ENCODE results near the gene BTBD9. TPM values are rescaled to one million over a fixed set of nuclear protein-coding genes. Genes with fewer than 3 reads are reported as not detected.

BTBD9 gene
- total and polyA plus RNA-seq, 2 of the 13 experiments (the other 11 are each of a cell fraction or from before 2014, with no cell fraction given), result 1.2 to 3.0 TPM

DNA sequence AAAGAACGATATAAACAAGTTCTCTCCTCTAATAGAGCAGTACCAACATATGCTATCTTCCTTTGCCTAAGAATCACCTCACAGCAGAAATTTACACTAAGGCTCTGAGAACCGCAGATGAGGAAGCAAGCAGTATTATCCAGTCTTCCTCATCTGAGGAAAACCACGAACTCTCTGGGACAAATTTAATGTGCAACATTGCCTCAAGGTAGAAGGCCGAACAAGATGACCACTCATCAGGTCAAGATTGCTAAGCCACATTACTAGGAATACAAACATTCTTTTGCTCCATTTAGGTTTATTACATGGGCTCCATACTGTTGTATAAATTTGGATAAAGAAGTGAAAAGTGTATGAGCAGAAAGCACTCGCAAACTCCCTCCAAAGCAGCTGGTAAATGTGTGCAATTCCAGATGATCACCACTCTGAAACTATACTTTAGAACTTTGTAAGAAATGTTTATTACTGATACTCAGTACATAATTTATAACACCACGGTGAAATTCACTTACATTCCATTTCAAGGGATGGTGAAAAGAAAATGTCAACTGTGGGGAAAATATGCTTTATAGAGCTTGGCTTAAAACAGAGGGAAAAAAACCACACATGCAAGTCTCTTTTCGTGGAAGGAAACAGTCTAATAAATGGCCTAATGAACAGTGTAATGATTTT, 398.4 kb downstream of the BTBD9 start (continued):
- TF ChIP-seq, protein P1, sequence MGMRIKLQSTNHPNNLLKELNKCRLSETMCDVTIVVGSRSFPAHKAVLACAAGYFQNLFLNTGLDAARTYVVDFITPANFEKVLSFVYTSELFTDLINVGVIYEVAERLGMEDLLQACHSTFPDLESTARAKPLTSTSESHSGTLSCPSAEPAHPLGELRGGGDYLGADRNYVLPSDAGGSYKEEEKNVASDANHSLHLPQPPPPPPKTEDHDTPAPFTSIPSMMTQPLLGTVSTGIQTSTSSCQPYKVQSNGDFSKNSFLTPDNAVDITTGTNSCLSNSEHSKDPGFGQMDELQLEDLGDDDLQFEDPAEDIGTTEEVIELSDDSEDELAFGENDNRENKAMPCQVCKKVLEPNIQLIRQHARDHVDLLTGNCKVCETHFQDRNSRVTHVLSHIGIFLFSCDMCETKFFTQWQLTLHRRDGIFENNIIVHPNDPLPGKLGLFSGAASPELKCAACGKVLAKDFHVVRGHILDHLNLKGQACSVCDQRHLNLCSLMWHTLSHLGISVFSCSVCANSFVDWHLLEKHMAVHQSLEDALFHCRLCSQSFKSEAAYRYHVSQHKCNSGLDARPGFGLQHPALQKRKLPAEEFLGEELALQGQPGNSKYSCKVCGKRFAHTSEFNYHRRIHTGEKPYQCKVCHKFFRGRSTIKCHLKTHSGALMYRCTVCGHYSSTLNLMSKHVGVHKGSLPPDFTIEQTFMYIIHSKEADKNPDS (CRISPR knock-in tag; IDR thresholded peaks at IDR 0.05), result no peak
- TF ChIP-seq, protein P2, sequence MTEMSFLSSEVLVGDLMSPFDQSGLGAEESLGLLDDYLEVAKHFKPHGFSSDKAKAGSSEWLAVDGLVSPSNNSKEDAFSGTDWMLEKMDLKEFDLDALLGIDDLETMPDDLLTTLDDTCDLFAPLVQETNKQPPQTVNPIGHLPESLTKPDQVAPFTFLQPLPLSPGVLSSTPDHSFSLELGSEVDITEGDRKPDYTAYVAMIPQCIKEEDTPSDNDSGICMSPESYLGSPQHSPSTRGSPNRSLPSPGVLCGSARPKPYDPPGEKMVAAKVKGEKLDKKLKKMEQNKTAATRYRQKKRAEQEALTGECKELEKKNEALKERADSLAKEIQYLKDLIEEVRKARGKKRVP (CRISPR knock-in tag; IDR thresholded peaks at IDR 0.05), result no peak
- no peak for TF ChIP-seq MAFK (conservative IDR thresholded peaks at IDR 0.05 in 1 of 2, IDR thresholded peaks at IDR 0.05 in 1 of 2; ENCODE audit: low read length in 2 of 2)

DNA sequence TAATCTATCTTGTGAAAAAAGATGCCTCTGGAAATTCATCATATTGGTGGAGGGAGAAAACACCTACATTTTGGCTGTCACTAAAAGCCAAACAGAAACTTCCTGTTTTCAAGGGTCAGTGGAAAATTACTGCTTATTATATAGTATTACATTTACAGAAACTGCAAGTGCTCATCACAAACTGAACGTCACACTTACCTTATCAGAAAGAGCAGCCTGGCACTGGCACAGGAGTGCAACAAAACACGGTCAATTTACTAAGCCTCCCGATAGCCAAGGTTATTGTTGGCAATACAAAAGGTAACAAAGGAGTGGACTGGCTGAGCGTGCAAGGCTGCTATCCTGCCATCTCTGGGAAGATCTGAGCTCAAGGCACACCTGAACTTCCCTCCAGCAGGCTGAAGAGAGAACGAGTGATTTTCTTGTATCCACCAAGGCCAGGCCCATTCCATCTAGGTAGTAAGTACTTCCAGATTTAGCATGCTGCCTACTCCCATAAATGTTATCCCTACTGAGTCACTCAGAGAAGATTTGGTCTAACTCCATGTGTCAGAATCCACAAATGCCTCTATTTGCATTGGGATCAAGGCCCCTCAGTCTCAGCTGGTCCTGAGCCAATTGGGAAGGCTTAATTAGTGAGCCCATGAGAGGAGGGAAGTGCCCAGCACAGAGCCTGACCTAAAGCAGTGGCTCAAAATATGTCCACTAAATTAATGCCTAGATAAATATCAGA, 399.8 kb downstream of the BTBD9 start:
- intact Hi-C loops (cut with micrococcal nuclease; ENCODE audit: unreplicated experiment), result no loop called here

More for the DNA sequence above, 399.8 kb downstream of the BTBD9 start:
- FAIRE-seq (no peak), ATAC-seq (no peak), DNase-seq (ENCODE audit: low spot score) (no peak)
- TF ChIP-seq CHD4 (IDR thresholded peaks at IDR 0.05; ENCODE audit: borderline replicate concordance, low read length) (no peak), MLLT10 (CRISPR knock-in tag; IDR thresholded peaks at IDR 0.05) (no peak), ZBTB7A (CRISPR knock-in tag; IDR thresholded peaks at IDR 0.05) (no peak), ZSCAN29 (CRISPR knock-in tag; conservative IDR thresholded peaks at IDR 0.05) (no peak), MYC (CRISPR knock-in tag; IDR thresholded peaks at IDR 0.05; ENCODE audit: borderline replicate concordance) (no peak), NCOA5 (CRISPR knock-in tag; IDR thresholded peaks at IDR 0.05) (no peak)
- Histone ChIP-seq H3K4me1 (ENCODE audit: insufficient read depth, low read length) (no peaks in the 10 kb centered on the region), H3K27me3 (ENCODE audit: control insufficient read depth in 1 of 2, insufficient read depth in 2 of 2, low read length in 2 of 2) (no peaks in the 10 kb centered on the region), H3K9ac (ENCODE audit: insufficient read depth, low read depth, low read length) (no peak overlapping the region), H3K79me2 (ENCODE audit: insufficient read depth, low read length) (no peaks in the 10 kb centered on the region), H3K36me3 (replicated peaks in 1 of 2; ENCODE audit: control insufficient read depth in 1 of 2, insufficient read depth in 2 of 2, low read length in 2 of 2) (no peaks in the 10 kb centered on the region), H3K9me3 (ENCODE audit: low read length) (no peaks in the 10 kb centered on the region), H3K4me2 (ENCODE audit: low read depth, low read length) (no peak overlapping the region), H2AFZ (ENCODE audit: low read length) (no peak overlapping the region), H4K20me1 (ENCODE audit: insufficient read depth, low read length) (no peaks in the 10 kb centered on the region), H3K27ac (ENCODE audit: extremely low read length, insufficient read depth, low read length) (no peak overlapping the region), H3K4me3 (replicated peaks in 1 of 3; ENCODE audit: insufficient read depth in 1 of 3, low read depth in 2 of 3, low read length in 3 of 3) (no peak overlapping the region)
- in situ Hi-C loops (cut with HindIII; ENCODE audit: extremely low pct_ligation_motif_present, low pct_unique_long_range_greater_than_20kb), result no loop called here
- WGBS (ENCODE audit: low lambda C conversion rate), result 57% methylated on average over 5 of the region's 5 CpGs
- no TSS peak for BruUV-seq (replicated peaks)
- ChIA-PET POLR2A (no interaction called here), CTCF (ENCODE audit: low intra/inter-chr PET ratio, low total read pairs) (no interaction called here)
